Fibroblast of skin of scalp (primary cell): ENCODE measurements around the gene TRIM59. TPM values are rescaled to one million over a fixed set of nuclear protein-coding genes. Genes with fewer than 3 reads are reported as not detected.

Source experiments
- DNase-seq: peaks from one replicate; pipeline ENCODE4 v3.0.0-alpha.2; 2013
- polyA plus RNA-seq, 2 experiments: library from polyadenylated mRNA; unstranded; fragments of 120-200 nt; gene quantifications; one replicate each; pipeline ENCODE4 v1.2.1, GENCODE V29; 2013; ENCODE audit not compliant: insufficient read length in 2 of 2

TRIM59 gene
- polyA plus RNA-seq (2013, experiment 1 of 2; ENCODE audit: insufficient read length), result 30.5 TPM
- polyA plus RNA-seq (2013, experiment 2 of 2; ENCODE audit: insufficient read length), result 31.8 TPM

DNA sequence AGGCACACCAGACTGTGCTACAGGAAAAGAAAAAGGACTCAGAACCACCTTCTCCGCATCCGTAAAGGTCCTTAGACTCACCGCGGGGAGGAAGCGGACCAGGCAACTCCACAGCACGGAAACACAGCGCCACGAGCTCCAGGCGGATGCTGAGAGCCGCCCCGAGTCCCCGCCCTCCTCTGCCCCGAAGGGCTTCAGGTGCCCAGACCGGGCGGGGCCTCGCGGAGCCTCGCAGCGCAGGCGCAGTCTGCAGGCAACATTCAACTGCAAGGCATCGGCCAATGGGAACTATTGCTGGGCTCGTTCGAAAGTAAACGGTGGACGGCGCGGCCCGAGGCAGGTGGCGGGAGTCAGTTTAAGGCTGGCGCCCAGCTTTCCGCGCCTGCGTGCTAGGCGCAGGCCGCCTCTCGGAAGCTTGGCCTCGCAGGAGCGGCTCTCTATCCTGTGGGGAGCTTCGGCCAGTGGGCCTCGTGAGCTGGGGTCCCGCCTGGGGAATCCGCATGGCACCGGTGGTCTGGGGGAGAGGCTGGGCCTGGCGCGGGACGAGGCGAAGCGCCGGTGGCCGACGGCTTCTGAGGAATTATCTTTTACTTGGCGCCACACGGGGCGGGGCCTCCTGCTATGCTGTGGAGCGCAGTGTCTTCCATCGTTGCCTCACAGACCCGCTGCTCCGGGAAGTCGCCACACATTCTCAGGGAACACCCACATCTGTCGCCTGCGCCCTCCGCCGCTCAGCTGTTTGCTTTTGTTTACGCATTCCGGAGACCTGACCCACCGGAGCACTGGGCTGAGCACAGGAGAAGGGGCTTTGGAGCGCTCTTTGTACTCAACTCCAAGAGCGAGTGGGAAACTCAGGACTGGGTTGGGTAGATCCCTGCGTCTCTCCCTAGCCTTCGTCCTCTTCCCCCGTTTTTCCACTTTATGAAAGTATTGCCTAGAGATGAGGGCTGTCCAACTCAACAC is at the start of gene TRIM59:
Gene TRIM59, minus strand, starts transcription at position 151 of the 963 bp plus-strand sequence. CDS start 10,603 bp downstream, outside the sequence.
- peak; percentile 98 for DNase-seq

- DNase-seq, result no peak
Observed at GRCh38 chr3:160498202-160498601, 48.6 kb upstream of the TRIM59 start.

- no peak for DNase-seq
Observed at GRCh38 chr3:160490166-160490565, 40.6 kb upstream of the TRIM59 start.

- DNase-seq, result peak; percentile 69
Observed at GRCh38 chr3:160486459-160486869, 36.9 kb upstream of the TRIM59 start.

GRCh38 chr3:160482796-160483195 is 33.2 kb upstream of the TRIM59 start:
- no peak for DNase-seq

DNA sequence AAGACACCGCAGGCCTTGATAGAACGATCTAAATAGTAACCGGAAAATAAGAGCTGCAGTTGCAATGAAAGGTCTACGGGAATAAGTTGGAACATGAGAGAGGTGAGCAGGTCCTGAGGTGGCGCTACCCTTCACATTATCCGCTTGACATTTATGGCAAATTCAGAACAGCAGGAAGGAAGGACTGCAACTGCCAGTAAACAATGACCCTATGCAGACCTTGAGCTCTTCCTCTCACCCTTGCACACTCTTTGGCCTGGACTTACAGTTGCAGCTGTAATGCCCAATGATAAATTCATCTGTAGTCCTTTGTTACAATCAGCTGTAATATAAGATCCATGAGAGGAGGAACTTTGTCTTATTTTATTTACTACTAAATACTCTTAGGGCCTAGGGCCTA is 32.3 kb upstream of the TRIM59 start:
- DNase-seq, result no peak

DNA sequence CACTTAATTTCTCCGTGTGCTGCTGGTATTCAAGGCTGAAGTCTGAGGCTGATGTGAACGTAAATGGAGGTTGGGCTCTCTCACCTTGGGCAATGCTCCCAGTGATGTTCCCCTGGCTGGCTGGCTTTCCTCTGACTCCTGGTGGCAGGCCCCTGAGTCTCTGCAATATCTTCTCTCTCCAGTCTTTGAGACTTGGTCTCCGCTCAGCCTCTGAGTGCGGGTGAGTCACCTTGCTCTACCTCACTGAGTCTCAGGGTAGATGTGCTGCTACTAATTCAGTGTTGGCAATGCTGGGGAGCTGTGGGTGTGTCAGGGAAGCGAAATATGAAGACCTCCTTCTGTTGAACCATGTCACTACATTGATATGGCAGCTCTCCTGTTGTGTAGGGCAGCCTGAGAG is 31.3 kb upstream of the TRIM59 start:
- no peak for DNase-seq

GRCh38 chr3:160479376-160479775 is 29.8 kb upstream of the TRIM59 start:
- no peak for DNase-seq

GRCh38 chr3:160478338-160478737 is 28.8 kb upstream of the TRIM59 start:
- DNase-seq, result peak; percentile 59

DNA sequence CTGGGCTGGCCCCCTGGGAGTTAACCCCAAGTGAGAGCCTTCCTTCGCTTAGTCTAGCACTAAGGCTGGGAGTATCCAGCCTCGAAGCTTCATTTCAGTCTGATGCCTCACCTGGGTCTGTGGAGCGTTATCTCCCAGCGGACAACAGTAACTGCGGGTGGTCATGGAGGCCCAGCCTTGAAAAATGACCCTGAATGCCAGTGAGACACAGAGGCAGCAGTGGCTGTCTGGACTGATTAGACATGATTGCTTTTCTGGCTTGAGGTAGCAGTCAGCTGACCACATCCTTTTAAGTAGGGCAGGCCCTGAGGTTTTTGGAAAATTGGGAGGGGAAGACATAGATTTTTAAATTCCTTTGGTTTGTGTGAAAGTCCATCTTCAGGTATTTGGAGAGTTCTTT is 28.2 kb upstream of the TRIM59 start:
- peak; percentile 46 for DNase-seq

DNA sequence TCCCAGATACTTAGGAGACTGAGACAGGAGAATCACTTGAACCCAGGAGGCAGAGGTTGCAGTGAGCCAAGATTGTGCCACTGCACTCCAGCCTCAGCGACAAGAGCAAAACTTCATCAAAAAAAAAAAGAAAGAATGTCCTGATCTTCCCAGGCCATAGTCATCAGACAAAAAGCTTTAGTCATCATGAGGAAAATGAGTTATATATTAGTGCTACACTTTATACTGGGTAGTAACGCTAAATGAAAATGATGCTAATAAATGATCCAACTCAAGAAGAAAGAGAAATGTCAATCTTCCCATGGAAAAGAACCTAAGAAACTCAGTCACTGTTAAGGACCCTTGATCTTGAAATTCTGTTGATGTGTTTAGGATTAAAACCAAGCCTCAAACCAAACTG is 26.3 kb upstream of the TRIM59 start:
- no peak for DNase-seq

GRCh38 chr3:160475153-160475552 is 25.6 kb upstream of the TRIM59 start:
- DNase-seq, result no peak

- peak; percentile 85 for DNase-seq
Observed at GRCh38 chr3:160474416-160474838, 24.8 kb upstream of the TRIM59 start.

DNA sequence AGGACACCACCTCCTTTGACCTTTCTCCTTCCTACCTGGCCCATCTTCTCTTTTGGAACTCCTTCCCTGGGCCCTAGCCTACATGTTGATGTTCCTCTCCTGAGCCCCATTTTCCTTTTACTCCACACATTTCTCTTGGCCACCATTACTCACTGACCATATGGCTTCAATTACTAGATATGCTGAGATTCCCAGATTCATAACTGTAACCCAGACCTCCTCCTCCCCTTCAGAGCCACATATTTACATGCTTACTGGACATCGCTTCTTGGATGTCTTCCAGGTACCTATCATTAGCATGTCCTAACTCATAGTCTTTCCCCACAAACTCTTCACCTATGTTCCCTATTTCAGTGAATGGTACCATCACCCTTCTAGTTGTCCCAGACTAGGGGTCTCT is 24.4 kb upstream of the TRIM59 start:
- peak; percentile 97 for DNase-seq

DNA sequence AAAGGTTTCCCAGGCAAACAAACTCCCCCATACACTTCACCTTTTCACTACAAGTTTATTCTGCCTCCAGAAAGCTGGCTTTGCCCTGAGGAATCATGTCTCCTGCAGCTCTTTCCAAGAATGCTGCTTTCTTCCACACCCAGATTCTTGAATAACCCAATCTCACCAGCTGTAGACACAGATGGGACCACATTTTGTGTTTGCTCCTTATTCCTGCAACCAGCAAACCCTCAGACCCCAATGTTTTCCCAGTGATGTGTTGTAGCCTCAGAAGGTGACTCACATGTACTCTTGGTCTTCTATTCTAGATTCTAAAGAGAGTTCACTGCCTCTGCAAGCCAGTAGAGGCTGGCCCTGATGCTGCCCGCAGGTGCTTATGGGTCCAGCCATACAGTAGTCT is 23.6 kb upstream of the TRIM59 start:
- peak; percentile 92 for DNase-seq

DNA sequence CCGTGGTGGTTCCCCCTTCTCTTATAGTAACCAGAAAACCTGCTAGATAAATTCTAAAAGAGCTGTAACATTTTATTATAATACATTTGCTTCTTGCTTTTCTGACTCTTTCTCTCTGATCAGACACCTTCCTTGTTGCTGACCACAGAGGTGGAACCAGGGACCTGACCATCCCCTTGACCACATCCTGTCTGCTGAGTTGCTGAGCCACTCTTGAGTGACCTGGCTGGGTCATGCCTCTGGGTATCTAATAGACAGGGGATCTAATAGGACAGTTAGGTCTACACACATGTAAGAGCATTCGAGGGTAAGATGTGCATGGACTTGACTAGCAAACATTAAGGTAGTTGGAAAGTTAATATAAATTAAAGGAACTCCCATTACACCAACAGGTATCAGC is 22.8 kb upstream of the TRIM59 start:
- no peak for DNase-seq

GRCh38 chr3:160471892-160472291 is 22.3 kb upstream of the TRIM59 start:
- DNase-seq, result no peak

- DNase-seq, result no peak
Observed at GRCh38 chr3:160470181-160470580, 20.6 kb upstream of the TRIM59 start.

GRCh38 chr3:160464971-160465370 is 15.4 kb upstream of the TRIM59 start:
- DNase-seq, result no peak

DNA sequence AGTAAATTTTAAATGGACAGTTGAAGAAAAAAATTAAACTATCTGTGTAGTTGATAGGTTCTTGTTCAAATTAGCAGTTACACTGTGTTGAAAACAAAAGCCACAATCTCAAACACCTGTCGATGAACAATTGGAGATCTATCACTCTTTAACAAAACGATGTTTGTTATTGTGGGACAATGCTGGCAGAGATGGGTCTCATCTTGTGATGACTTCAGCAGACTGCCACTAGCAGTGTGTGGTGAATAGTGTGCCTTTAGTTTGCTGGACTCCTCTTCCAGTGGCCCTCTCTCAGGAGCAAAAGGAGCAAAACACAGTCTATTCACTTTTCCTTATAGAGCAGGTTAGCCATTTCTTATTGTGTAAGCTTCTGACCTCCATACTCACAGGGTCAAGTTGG is 14.7 kb upstream of the TRIM59 start:
- DNase-seq, result no peak

GRCh38 chr3:160460033-160460432 is 10.4 kb upstream of the TRIM59 start:
- DNase-seq, result no peak

DNA sequence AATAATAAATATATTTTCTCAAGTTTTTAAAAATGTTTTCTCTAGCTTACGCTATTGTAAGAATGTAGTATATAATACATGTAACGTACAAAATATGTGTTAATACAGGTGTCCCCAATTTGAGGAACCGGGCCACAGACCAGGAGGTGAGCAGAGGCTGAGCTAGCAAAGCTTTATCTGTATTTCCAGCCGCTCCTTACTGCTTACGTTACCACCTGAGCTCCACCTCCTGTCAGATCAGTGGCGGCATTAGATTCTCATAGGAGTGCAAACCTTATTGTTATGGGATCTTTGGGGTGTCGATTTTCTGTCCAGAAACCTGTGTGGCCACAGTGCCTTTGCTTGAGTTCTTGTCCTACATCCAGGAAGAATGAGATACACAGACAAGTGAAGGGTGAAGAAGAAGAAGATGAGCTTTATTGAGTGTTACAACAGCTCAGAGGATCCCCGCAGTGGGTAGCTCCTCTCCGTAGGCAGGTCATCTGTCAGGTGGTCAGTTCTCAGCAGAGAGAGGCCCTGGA is 9.9 kb upstream of the TRIM59 start:
- DNase-seq, result no peak

DNA sequence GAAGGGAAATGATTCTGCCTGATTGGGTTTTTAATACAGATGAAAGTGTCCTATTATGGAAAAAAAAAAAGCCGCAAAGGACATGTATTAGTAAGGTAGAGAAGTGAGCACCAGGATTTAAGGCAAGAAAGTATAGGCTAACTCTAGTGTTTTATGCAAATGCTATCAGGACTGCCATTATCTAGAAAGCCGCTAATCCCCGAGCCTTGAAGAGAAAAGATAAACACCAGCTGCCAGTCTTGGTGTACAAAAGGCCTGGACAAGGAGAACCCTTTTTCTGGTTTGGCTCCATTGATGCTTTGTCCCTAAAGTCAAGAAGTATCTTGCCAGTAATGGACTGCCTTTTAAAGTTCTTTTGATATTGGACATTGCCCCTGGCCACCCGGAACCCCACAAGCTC is 8.6 kb upstream of the TRIM59 start:
- DNase-seq, result no peak

GRCh38 chr3:160455846-160456245 is 6.3 kb upstream of the TRIM59 start:
- no peak for DNase-seq
